EL (cell line): ENCODE data around the gene POMC.
"Not testable (repeated sequence)": the region's sequence is repeated elsewhere in the genome, so short reads cannot be mapped to it uniquely, and the experiment has no call there.

Experiments
- DNase-seq: peaks from one replicate; pipeline ENCODE4 v3.0.0-alpha.2; 2016

POMC gene

GRCh38 chr2:25168256-25169072 is at the start of gene POMC:
Gene POMC, minus strand, starts transcription at chr2:25168580. Its CDS starts 3,808 bp downstream, at chr2:25164772.
- DNase-seq, result peak; percentile 30

GRCh38 chr2:25218100-25218499 is 49.7 kb upstream of the POMC start:
- DNase-seq, result no peak

GRCh38 chr2:25215948-25216679 is 47.7 kb upstream of the POMC start:
- peak; percentile 52 for DNase-seq

GRCh38 chr2:25215232-25215631 is 46.9 kb upstream of the POMC start:
- DNase-seq, result no peak

- DNase-seq, result no peak
Observed at GRCh38 chr2:25213229-25213628, 44.8 kb upstream of the POMC start.

- not testable (repeated sequence) for DNase-seq
Observed at GRCh38 chr2:25210923-25211322, 42.5 kb upstream of the POMC start.

- DNase-seq, result no peak
Observed at GRCh38 chr2:25207078-25207545, 38.7 kb upstream of the POMC start.

GRCh38 chr2:25204190-25204838 is 35.9 kb upstream of the POMC start:
- DNase-seq, result no peak

GRCh38 chr2:25202275-25202674 is 33.9 kb upstream of the POMC start:
- no peak for DNase-seq

GRCh38 chr2:25201794-25202193 is 33.4 kb upstream of the POMC start:
- no peak for DNase-seq

- DNase-seq, result no peak
Observed at GRCh38 chr2:25201265-25201664, 32.9 kb upstream of the POMC start.

- no peak for DNase-seq
Observed at GRCh38 chr2:25198576-25198975, 30.2 kb upstream of the POMC start.

- no peak for DNase-seq
Observed at GRCh38 chr2:25198209-25198525, 29.8 kb upstream of the POMC start.

GRCh38 chr2:25197336-25198208 is 29.2 kb upstream of the POMC start:
- DNase-seq, result peak; percentile 55

- no peak for DNase-seq
Observed at GRCh38 chr2:25194576-25195122, 26.3 kb upstream of the POMC start.

GRCh38 chr2:25190536-25190935 is 22.2 kb upstream of the POMC start:
- no peak for DNase-seq

- DNase-seq, result no peak
Observed at GRCh38 chr2:25188405-25188804, 20.0 kb upstream of the POMC start.

GRCh38 chr2:25187729-25188350 is 19.5 kb upstream of the POMC start:
- no peak for DNase-seq

- DNase-seq, result no peak
Observed at GRCh38 chr2:25184254-25184653, 15.9 kb upstream of the POMC start.

GRCh38 chr2:25178976-25179375 is 10.6 kb upstream of the POMC start:
- DNase-seq, result no peak

GRCh38 chr2:25177211-25177611 is 8.8 kb upstream of the POMC start:
- no peak for DNase-seq
